Occipital lobe (tissue), 2 donors: Measurements from ENCODE around the gene RBM26. TPM values are rescaled to one million over a fixed set of nuclear protein-coding genes. Genes with fewer than 3 reads are reported as not detected.

Source experiments
- DNase-seq: peaks from one replicate; lab custom pipeline; 2025; lab: John Stamatoyannopoulos, UW
- total RNA-seq: library from RNA; depleted of rRNA; stranded (reverse); fragments of >200 nt; gene quantifications from one replicate; pipeline ENCODE4 v1.2.3, GENCODE V29; 2014

The RBM26 gene
- total RNA-seq, 1 donor from 2014 or later, result 79.5 TPM

DNA sequence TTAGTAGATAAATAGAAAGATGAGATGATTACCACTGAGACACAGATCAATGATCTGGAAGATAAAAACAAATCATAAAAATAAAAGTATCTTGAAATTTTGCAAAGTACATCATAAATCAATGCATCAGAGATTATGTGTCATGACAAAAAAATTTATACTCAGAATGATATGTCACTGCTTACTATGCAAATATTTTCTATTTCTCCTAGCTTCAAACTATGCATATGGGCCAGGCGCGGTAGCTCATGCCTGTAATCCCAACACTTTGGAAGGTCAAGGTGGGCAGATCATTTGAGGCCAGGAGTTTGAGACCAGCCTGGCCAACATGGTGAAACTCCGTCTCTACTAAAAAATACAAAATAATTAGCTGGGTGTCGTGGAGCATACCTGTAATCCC is 17.3 kb upstream of the RBM26 start:
- no peak for DNase-seq

- DNase-seq, result no peak
Measured at GRCh38 chr13:79419365-79419764, 13.3 kb upstream of the RBM26 start.

DNA sequence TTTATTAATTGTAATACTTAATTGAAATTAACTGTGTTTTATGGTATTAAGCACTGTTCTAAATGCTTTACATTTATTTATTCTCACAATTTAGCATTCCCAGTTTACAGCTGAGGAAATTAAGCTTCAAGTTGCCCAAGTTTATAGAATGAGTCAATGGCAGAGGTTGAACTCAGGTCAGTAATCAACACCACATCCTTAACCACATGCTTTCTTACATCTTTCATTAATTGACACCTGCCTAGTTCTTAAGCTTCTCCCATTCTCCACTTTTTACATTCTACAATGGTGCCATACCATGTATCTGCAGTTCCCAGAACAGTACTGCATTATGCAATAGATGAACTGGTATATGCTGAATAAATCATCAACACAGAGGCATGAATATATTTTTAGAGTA is 11.7 kb upstream of the RBM26 start:
- DNase-seq, result no peak

- no peak for DNase-seq
Measured at GRCh38 chr13:79413521-79413920, 7.5 kb upstream of the RBM26 start.

DNA sequence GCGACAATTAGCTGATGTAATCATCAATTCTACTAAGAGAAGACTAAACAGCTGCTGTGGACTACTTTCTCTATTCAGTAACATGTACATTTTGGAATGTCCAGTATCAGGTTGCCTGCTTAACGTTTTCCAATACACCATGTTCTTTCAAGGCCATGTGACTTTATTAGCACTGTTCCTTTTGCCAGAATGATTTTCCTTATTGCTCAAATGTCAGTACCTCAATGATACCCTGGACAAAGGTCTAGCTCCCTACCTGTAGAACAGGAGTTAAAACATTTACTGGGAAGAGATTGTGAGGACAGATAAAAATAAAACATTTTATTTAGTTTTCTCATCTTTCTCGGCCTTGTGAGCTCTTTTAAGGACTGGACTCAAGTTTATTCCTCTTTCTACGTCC is 3.8 kb upstream of the RBM26 start:
- DNase-seq, result no peak

DNA sequence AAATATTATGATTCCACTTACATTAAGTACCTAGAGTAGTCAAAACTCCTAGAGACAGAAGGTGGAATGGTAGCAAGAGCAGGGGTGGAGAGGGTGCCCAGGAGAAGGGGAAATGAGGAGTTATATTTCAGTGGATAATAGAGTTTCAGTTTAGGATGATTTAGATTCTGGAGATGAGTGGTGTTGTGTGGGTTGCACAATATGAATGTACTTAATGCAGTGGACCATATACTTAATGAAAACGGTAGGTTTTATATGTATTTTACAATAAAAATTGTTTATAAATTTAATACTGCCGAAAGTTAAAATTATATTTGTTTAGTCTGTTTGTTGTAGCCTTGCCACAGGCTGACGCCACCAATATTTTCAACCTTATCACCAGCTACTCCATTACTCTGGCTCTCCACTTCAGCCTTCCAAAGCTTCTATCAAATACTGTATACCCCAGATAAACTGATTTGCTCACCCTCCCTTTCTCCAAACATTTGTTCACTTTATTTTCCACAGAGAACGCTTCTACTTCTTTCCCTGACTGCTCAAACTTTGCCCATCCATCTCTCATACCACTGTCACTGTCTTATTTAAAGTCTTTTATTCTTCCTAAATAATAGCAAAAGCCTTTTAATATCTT is 1.4 kb upstream of the RBM26 start:
- no peak for DNase-seq

DNA sequence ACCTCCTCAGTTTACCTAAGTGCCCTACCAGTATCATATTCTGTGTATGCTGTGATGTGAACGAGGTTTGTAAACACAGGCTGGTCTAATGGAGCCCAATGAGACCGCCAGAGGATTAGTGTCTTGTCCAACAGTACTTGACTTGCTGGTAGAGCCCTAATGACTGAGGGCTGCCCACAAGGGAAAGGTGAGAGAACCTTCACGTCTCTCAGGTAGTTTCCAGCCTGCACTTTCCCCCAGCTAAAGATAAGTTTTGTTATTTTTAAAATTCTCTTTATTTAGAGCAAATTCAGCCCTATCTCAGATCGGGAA is 498 bp upstream of the RBM26 start:
- no peak for DNase-seq

GRCh38 chr13:79405501-79405830 is 589 bp downstream of the RBM26 start:
- DNase-seq, result no peak

DNA sequence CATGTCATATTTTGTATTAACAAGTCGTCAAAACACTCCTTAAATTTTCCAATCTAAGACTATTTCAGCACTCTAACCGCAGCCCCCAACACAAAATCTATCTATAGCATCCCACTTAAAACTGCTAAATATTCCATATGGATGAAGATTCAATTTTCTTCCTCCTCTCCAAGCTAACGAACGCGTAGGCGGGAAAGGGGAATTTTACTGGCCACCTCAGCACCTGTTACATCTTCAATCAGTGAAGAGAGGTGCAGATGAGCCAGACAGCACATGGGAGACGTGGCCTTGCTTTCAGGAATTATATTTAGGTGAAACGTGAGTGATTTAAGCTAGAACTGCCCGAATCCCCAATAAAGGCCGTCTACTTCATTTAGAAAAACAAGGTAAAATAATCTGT is 1.1 kb downstream of the RBM26 start:
- peak; percentile 7 for DNase-seq

DNA sequence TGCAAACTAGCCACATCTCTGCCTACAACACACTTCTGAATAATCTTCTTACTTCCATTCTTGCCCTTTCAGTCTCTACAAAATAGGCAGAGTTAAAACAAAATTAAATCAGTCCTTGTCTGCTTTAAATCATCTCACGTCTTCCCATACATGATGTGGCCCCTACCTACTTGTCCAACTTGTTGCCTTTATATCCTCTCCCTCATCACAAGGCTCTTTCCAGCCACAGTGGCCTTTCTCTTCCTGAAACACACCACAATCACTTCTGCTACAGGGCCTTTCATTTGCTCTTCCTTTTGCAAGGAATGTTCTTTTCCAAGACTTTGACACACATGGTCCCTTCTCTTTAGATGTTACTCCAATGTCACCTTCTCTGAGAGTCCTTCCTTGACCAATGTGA is 1.7 kb downstream of the RBM26 start:
- no peak for DNase-seq

GRCh38 chr13:79403113-79403512 is 2.9 kb downstream of the RBM26 start:
- no peak for DNase-seq

- no peak for DNase-seq
Measured at GRCh38 chr13:79402679-79403078, 3.4 kb downstream of the RBM26 start.

DNA sequence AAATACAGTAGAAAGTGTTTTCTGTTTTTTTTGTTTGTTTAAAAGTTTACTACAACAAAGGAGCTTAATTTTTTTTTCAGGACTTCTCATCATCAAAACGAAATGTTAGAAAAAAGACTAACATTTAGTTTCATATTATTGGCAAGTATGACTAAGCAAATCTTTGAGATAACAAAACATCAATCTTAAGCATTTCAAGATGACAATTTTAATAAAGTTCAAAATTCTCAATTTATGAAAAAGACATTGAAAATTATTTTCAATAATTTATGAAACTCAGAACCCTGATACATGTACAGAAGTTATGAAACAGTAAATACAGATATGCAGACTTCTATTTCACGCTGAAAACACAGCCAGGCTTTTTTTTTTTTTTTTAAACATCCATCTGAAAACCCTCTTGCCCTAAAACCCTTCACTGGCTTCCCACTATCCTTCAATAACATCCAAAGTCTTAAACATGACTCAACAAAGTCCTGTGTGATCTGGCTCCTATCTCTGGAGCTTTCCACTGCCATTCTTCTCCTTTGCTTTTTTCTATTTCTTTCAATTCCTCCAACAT is 3.9 kb downstream of the RBM26 start:
- DNase-seq, result no peak

GRCh38 chr13:79401259-79402070 is 4.6 kb downstream of the RBM26 start:
- DNase-seq, result no peak

GRCh38 chr13:79398915-79399314 is 7.1 kb downstream of the RBM26 start:
- no peak for DNase-seq

DNA sequence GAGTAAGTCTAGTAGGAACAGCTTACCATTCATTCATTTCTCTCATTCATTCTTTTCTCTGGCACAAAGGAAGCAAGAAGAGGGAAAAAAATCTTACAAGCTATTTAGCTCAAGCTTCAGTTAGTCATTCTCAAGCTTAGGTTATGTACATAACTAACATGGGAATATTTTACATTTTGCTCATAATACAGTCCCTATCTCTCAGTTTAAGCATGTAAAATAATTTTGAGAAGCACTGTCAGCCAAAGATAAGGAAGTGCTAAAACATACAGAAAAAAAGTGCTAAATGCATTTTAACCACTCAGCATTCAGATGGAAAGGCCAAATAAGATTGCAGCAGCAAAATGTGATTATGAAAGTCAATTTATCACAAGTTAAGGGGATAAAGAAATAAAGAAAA is 7.9 kb downstream of the RBM26 start:
- DNase-seq, result no peak

- DNase-seq, result no peak
Measured at GRCh38 chr13:79395881-79396280, 10.2 kb downstream of the RBM26 start.

DNA sequence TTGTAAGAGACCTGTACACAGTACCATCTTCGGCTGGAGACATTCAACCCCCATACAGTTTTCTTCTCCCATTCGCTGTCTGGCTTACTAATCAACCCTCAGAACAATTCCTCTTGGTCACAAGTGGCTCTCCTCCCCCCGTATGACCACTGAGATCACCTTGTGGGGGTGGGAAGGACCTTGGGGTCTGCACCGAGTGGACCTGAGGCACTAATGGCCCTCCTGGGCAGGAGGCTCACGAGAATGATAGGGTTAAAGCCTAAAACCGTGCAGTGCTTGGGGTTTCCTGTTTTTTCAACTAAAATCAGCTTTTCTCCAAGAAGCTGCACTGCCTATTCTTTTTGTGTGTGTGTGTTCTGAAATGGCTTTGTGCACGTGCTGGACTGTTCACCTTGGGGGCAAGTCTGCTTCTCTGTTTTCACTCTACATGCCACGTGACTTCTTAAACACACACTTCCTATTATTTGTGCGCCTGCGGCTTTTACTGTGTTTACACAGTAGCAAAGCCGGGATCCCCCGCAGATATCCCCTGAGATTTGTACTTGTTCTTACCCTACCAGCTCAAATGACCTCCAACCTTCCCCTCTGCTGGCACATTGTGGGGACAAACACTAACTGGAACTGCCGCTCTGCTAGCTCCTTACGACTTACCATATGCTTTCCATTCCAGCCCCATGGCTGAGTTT is 12.3 kb downstream of the RBM26 start:
- DNase-seq, result no peak

- no peak for DNase-seq
Measured at GRCh38 chr13:79392882-79393563, 13.0 kb downstream of the RBM26 start.

- no peak for DNase-seq
Measured at GRCh38 chr13:79389026-79389425, 17.0 kb downstream of the RBM26 start.

- no peak for DNase-seq
Measured at GRCh38 chr13:79387853-79388252, 18.2 kb downstream of the RBM26 start.
